GM23338 (cell line): Measurements from ENCODE around the gene L3MBTL4. TPM values are rescaled to one million over a fixed set of nuclear protein-coding genes. Genes with fewer than 3 reads are reported as not detected.

Experiments
- ATAC-seq: fragments of 200-7000 bp; cut with Tn5 transposase; 3 replicates; pipeline ENCODE4 v1.9.1; 2020
- DNase-seq: peaks from one replicate; pipeline ENCODE4 v3.0.0-alpha.2; 2015; ENCODE audit warnings: low spot score
- H2AFZ ChIP-seq: fragments of 200-600 bp; sonication (generic); 2 replicates; pipeline ENCODE4 v1.8.0; 2016; ENCODE audit warnings: antibody characterized with exemption, mild to moderate bottlenecking, moderate library complexity
- H3F3A ChIP-seq: fragments of 200-600 bp; sonication (generic); replicated peaks from 2 replicates; pipeline ENCODE4 v1.8.0; 2017; ENCODE audit warnings: antibody characterized with exemption, mixed run types, low read depth
- H3K27ac ChIP-seq: fragments of 200-600 bp; sonication (generic); 2 replicates; pipeline ENCODE4 v1.6.1; 2016; ENCODE audit warnings: low read depth
- H3K27me3 ChIP-seq: fragments of 200-600 bp; sonication (generic); 2 replicates; pipeline ENCODE4 v1.8.0; 2016; ENCODE audit warnings: mild to moderate bottlenecking, mixed run types, moderate library complexity; ENCODE audit not compliant: insufficient read depth
- H3K36me3 ChIP-seq: fragments of 200-600 bp; sonication (generic); 2 replicates; pipeline ENCODE4 v1.8.0; 2016; ENCODE audit warnings: mild to moderate bottlenecking; ENCODE audit not compliant: insufficient read depth
- H3K4me1 ChIP-seq: fragments of 200-600 bp; sonication (generic); 2 replicates; pipeline ENCODE4 v1.8.0; 2016; ENCODE audit warnings: mild to moderate bottlenecking, moderate library complexity; ENCODE audit not compliant: insufficient read depth
- H3K4me2 ChIP-seq: fragments of 200-600 bp; sonication (generic); 2 replicates; pipeline ENCODE4 v1.7.1; 2017; ENCODE audit warnings: mixed run types
- H3K4me3 ChIP-seq: fragments of 200-600 bp; sonication (generic); 2 replicates; pipeline ENCODE4 v1.6.1; 2016; ENCODE audit warnings: mixed run types
- H3K79me2 ChIP-seq: fragments of 200-600 bp; sonication (generic); replicated peaks from 2 replicates; pipeline ENCODE4 v1.8.0; 2017; ENCODE audit warnings: mild to moderate bottlenecking; ENCODE audit not compliant: insufficient read depth
- H3K9me2 ChIP-seq: fragments of 200-600 bp; sonication (generic); 2 replicates; pipeline ENCODE4 v1.8.0; 2017; ENCODE audit not compliant: insufficient read depth
- H4K20me1 ChIP-seq: fragments of 200-600 bp; sonication (generic); replicated peaks from 2 replicates; pipeline ENCODE4 v1.8.0; 2017; ENCODE audit warnings: mild to moderate bottlenecking; ENCODE audit not compliant: insufficient read depth
- H3K27ac Mint-ChIP-seq: 2 replicates; pipeline ENCODE4 v1.8.0; 2020; ENCODE audit warnings: inconsistent platforms, mild to moderate bottlenecking, moderate library complexity, mixed read lengths
- H3K27me3 Mint-ChIP-seq: 3 replicates; pipeline ENCODE4 v1.8.0; 2022; ENCODE audit warnings: low read depth, mild to moderate bottlenecking, moderate library complexity, mixed read lengths, inconsistent platforms; ENCODE audit not compliant: insufficient read depth, poor library complexity
- H3K36me3 Mint-ChIP-seq: 3 replicates; pipeline ENCODE4 v1.8.0; 2021; ENCODE audit warnings: low read depth, mild to moderate bottlenecking, inconsistent platforms, moderate library complexity, mixed read lengths
- H3K4me1 Mint-ChIP-seq: 3 replicates; pipeline ENCODE4 v1.8.0; 2020; ENCODE audit warnings: mild to moderate bottlenecking, inconsistent platforms, mixed read lengths
- H3K4me3 Mint-ChIP-seq: 3 replicates; pipeline ENCODE4 v1.8.0; 2021; ENCODE audit warnings: moderate library complexity, mild to moderate bottlenecking, inconsistent platforms, mixed read lengths
- H3K9me3 Mint-ChIP-seq: 3 replicates; pipeline ENCODE4 v1.8.0; 2020; ENCODE audit warnings: moderate library complexity, mild to moderate bottlenecking, inconsistent platforms, mixed read lengths
- CREB1 ChIP-seq: fragments of 250-450 bp; sonication (Bioruptor Pico); IDR thresholded peaks from 2 replicates; pipeline ENCODE4 v1.5.0; 2020; ENCODE audit warnings: low read depth, mild to moderate bottlenecking, moderate library complexity
- CTCF ChIP-seq, 2 experiments: fragments of 200-600 bp in 1 of 2; sonication (generic) in 1 of 2; conservative IDR thresholded peaks; 2 replicates each; pipeline versions ENCODE4 v1.5.1 to v1.6.1; 2016 to 2017; ENCODE audit warnings: antibody characterized with exemption in 2 of 2, low read depth in 2 of 2, mild to moderate bottlenecking in 2 of 2, moderate library complexity in 1 of 2
- ETS1 ChIP-seq: IDR thresholded peaks from 2 replicates; pipeline ENCODE4 v1.6.1; 2016; ENCODE audit warnings: antibody characterized with exemption
- EZH2 ChIP-seq: fragments of 200-600 bp; sonication (generic); IDR thresholded peaks from one replicate; pipeline ENCODE4 v1.8.0; 2017; ENCODE audit warnings: antibody characterized with exemption, mild to moderate bottlenecking, low read depth; ENCODE audit not compliant: unreplicated experiment
- EZH2phosphoT487 ChIP-seq: fragments of 200-600 bp; sonication (generic); IDR thresholded peaks from one replicate; pipeline ENCODE4 v1.8.1; 2018; ENCODE audit warnings: antibody characterized with exemption; ENCODE audit not compliant: unreplicated experiment
- JUNB ChIP-seq: IDR thresholded peaks from one replicate; pipeline ENCODE4 v1.6.1; 2016; ENCODE audit warnings: antibody characterized with exemption; ENCODE audit not compliant: unreplicated experiment
- NANOG ChIP-seq: IDR thresholded peaks from 2 replicates; pipeline ENCODE4 v1.6.1; 2016; ENCODE audit warnings: antibody characterized with exemption, borderline replicate concordance
- POLR2AphosphoS5 ChIP-seq: IDR thresholded peaks from 2 replicates; pipeline ENCODE4 v1.6.1; 2016; ENCODE audit warnings: antibody characterized with exemption, low read depth
- REST ChIP-seq: IDR thresholded peaks from one replicate; pipeline ENCODE4 v1.6.1; 2018; ENCODE audit warnings: antibody characterized with exemption; ENCODE audit not compliant: unreplicated experiment
- STAT1 ChIP-seq: IDR thresholded peaks from one replicate; pipeline ENCODE4 v1.6.1; 2016; ENCODE audit warnings: antibody characterized with exemption; ENCODE audit not compliant: unreplicated experiment
- ZNF114 ChIP-seq: fragments of 250-450 bp; sonication (Bioruptor Pico); IDR thresholded peaks from 2 replicates; pipeline ENCODE4 v1.5.0; 2020; ENCODE audit warnings: mild to moderate bottlenecking, moderate library complexity
- ZNF331 ChIP-seq: fragments of 250-450 bp; sonication (Bioruptor Pico); IDR thresholded peaks from 2 replicates; pipeline ENCODE4 v1.5.0; 2020; ENCODE audit warnings: low read depth, mild to moderate bottlenecking, moderate library complexity
- ZNF462 ChIP-seq: fragments of 250-450 bp; sonication (Bioruptor Pico); IDR thresholded peaks from 2 replicates; pipeline ENCODE4 v1.5.0; 2020; ENCODE audit warnings: mild to moderate bottlenecking, moderate library complexity
- polyA plus RNA-seq: library from polyadenylated mRNA; unstranded; fragments of >200 nt; fragmentation: Nextera tagmentation; extraction: Ambion mirVana; gene quantifications from 2 replicates; pipeline ENCODE4 v1.2.1, GENCODE V29; 2016
- total RNA-seq: library from RNA; depleted of rRNA; stranded (reverse); fragments of >200 nt; shearing (Covaris generic); gene quantifications from 2 replicates; pipeline ENCODE4 v1.2.3, GENCODE V29; 2014

L3MBTL4 gene
- total and polyA plus RNA-seq, 2 experiments from 2014 or later = 0.48 to 2.8 TPM

- no peak overlapping the region for H3K27ac ChIP-seq
- ATAC-seq = no peak
- no peaks in the 10 kb centered on the region for H3K79me2 ChIP-seq
Observed at GRCh38 chr18:6310714-6311113, 104.0 kb downstream of the L3MBTL4 start.

More at GRCh38 chr18:6310714-6311113, 104.0 kb downstream of the L3MBTL4 start:
- Histone ChIP-seq H3K36me3 (no peaks in the 10 kb centered on the region), H3K4me1 (no peaks in the 10 kb centered on the region), H3K27me3 (no peaks in the 10 kb centered on the region), H2AFZ (no peak overlapping the region), H4K20me1 (no peaks in the 10 kb centered on the region), H3K9me2 (no peaks in the 10 kb centered on the region), H3F3A (no peaks in the 10 kb centered on the region), H3K4me3 (no peak overlapping the region), H3K4me2 (no peak overlapping the region)
- no peak overlapping the region for H3K4me3 Mint-ChIP-seq
- no peak overlapping the region for H3K27ac Mint-ChIP-seq
- DNase-seq = no peak
- no peaks in the 10 kb centered on the region for H3K27me3 Mint-ChIP-seq
- no peaks in the 10 kb centered on the region; the same call in 2 of the 3 replicates for H3K36me3 Mint-ChIP-seq
- H3K9me3 Mint-ChIP-seq = no peaks in the 10 kb centered on the region; the same call in 2 of the 3 replicates
- TF ChIP-seq ZNF114 (no peak), JUNB (no peak), STAT1 (no peak), REST (no peak), EZH2 (no peak), CTCF (conservative IDR thresholded peaks at IDR 0.05; ENCODE audit: low read depth in 2 of 2) (no peak), ZNF462 (CRISPR knock-in tag) (no peak), POLR2AphosphoS5 (no peak), NANOG (no peak), CREB1 (no peak), EZH2phosphoT487 (no peak), ZNF331 (CRISPR knock-in tag) (no peak), ETS1 (no peak)
- no peaks in the 10 kb centered on the region for H3K4me1 Mint-ChIP-seq
